Nephron (organoid): ENCODE data around the gene DGKZ.
A peak's percentile ranks its signal among the peaks of the same experiment; 100 is the strongest.

Experiments
- H3K27ac Mint-ChIP-seq, 3 experiments: 2 replicates each; pipeline ENCODE4 v1.8.0; 2020; ENCODE audit warnings: mixed read lengths in 3 of 3, mild to moderate bottlenecking in 2 of 3, moderate library complexity in 1 of 3
- H3K27me3 Mint-ChIP-seq: 2 replicates; pipeline ENCODE4 v1.8.0; 2021; ENCODE audit warnings: low read depth, mild to moderate bottlenecking, moderate library complexity, mixed read lengths
- H3K36me3 Mint-ChIP-seq: 2 replicates; pipeline ENCODE4 v1.8.0; 2020; ENCODE audit warnings: low read depth, mixed read lengths
- H3K4me1 Mint-ChIP-seq: 2 replicates; pipeline ENCODE4 v1.8.0; 2020; ENCODE audit warnings: mixed read lengths
- H3K4me3 Mint-ChIP-seq, 3 experiments: 2 replicates each; pipeline ENCODE4 v1.8.0; 2020; ENCODE audit warnings: mild to moderate bottlenecking in 3 of 3, mixed read lengths in 3 of 3, moderate library complexity in 2 of 3
- H3K9me3 Mint-ChIP-seq: 2 replicates; pipeline ENCODE4 v1.8.0; 2020; ENCODE audit warnings: mixed read lengths
- TF ChIP-seq, protein P1 (sequence below), 3 experiments: fragments of 200-600 bp; sonication (generic); IDR thresholded peaks; one replicate each; pipeline ENCODE4 v1.5.0; 2021; ENCODE audit warnings: antibody characterized with exemption in 3 of 3; ENCODE audit not compliant: unreplicated experiment in 3 of 3

DGKZ gene

DNA sequence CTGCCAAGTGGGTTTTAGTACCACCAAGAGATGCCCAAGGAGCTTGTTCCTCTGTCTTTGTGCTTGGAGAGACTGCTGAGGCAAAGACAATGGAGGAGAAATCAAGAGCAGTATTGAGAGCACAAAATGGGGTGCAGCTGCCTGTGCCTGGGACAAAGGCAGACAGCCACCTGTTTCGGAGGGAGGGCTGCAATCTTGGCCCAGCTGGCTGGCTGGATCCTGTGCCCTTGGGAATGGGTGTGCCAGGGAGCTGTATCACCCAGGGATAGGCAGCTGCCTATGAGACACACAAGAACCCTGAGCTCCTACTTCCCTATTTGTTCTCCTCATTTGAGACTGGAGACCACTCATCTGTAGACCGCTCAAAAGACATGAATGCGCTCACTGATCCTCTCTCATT is 67.6 kb downstream of the DGKZ start:
- no peak overlapping the region for H3K4me3 Mint-ChIP-seq
- TF ChIP-seq, protein P1, sequence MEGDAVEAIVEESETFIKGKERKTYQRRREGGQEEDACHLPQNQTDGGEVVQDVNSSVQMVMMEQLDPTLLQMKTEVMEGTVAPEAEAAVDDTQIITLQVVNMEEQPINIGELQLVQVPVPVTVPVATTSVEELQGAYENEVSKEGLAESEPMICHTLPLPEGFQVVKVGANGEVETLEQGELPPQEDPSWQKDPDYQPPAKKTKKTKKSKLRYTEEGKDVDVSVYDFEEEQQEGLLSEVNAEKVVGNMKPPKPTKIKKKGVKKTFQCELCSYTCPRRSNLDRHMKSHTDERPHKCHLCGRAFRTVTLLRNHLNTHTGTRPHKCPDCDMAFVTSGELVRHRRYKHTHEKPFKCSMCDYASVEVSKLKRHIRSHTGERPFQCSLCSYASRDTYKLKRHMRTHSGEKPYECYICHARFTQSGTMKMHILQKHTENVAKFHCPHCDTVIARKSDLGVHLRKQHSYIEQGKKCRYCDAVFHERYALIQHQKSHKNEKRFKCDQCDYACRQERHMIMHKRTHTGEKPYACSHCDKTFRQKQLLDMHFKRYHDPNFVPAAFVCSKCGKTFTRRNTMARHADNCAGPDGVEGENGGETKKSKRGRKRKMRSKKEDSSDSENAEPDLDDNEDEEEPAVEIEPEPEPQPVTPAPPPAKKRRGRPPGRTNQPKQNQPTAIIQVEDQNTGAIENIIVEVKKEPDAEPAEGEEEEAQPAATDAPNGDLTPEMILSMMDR (IDR thresholded peaks at IDR 0.05; ENCODE audit: unreplicated experiment in 3 of 3): no peak
- H3K9me3 Mint-ChIP-seq: no peaks in the 10 kb centered on the region
- H3K27ac Mint-ChIP-seq: peak overlapping the region in 1 of 3 experiments; percentile 24
- H3K36me3 Mint-ChIP-seq: peaks cover 43% of the 10 kb centered on the region
- H3K4me1 Mint-ChIP-seq: peaks cover 13% of the 10 kb centered on the region
- H3K27me3 Mint-ChIP-seq: no peaks in the 10 kb centered on the region

DNA sequence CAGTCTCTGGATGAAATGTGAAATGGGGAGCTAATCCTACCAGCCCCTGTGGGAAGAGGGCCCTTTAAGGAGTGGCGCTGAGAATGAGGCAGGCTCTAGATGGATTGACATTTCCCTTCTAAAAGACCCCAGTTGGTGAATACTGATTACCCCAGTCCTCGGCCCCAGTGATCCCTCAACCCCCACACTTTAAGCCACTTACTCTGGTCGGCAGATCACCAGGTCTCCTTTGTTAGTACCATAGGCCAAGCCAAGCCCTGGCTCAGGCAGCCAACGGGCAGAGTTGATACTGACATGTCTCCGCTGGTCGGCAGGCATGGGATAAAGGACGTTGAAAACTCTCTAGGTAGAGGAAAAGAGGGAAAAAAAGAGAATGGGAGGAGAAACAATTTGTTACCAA is 70.4 kb downstream of the DGKZ start:
- Mint-ChIP-seq H3K4me1 (peaks cover 13% of the 10 kb centered on the region), H3K36me3 (peaks cover 59% of the 10 kb centered on the region), H3K9me3 (no peaks in the 10 kb centered on the region), H3K4me3 (no peak overlapping the region), H3K27ac (peak overlapping the region in 1 of 3 experiments; percentile 9), H3K27me3 (no peaks in the 10 kb centered on the region)
- TF ChIP-seq, protein P1 (IDR thresholded peaks at IDR 0.05; ENCODE audit: unreplicated experiment in 3 of 3): no peak

DNA sequence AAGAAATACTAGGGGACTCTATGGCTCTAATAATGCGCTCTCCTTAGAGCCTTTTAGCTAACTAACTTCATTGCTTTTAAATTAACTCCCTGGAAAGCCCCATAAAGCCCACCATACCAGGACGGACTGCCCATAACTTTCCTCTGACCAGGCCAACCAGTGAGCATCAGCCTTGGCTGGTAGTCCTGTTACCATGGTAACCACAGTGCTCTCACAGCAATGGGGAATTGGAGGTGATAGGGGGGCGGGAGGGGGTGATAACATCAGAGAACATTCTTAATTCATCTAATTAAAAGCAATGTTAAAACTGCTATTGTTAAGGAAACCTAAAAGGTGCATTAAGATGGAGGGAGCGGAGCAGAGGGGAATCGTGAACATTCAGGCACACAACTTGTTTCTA is 71.5 kb downstream of the DGKZ start:
- no peak overlapping the region for H3K4me3 Mint-ChIP-seq
- no peak overlapping the region for H3K27ac Mint-ChIP-seq
- H3K4me1 Mint-ChIP-seq: peaks cover 13% of the 10 kb centered on the region
- peaks cover 60% of the 10 kb centered on the region for H3K36me3 Mint-ChIP-seq
- H3K27me3 Mint-ChIP-seq: no peaks in the 10 kb centered on the region
- TF ChIP-seq, protein P1 (IDR thresholded peaks at IDR 0.05; ENCODE audit: unreplicated experiment in 3 of 3): no peak
- no peaks in the 10 kb centered on the region for H3K9me3 Mint-ChIP-seq

DNA sequence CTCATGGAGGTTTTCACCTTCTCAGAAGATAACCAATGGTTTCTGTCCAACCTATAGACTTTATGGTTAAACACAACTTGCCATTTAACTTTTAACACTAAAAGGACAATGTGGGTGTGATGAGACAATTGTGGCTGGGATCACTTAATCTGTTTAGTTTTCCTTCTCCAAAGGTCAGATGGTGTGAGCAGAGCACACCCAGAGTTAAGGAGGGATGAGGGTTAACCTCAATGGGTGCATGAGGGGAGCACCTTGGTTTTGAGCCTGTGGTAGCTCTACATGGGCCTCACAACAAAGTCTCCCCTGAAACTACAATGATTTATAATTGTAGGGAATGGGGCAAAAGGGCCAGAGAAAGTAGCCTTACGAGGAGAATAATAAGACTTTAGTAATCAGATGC is 73.2 kb downstream of the DGKZ start:
- no peaks in the 10 kb centered on the region for H3K27me3 Mint-ChIP-seq
- peaks cover 5% of the 10 kb centered on the region for H3K4me1 Mint-ChIP-seq
- no peak overlapping the region for H3K27ac Mint-ChIP-seq
- TF ChIP-seq, protein P1 (IDR thresholded peaks at IDR 0.05; ENCODE audit: unreplicated experiment in 3 of 3): no peak
- no peak overlapping the region for H3K4me3 Mint-ChIP-seq
- H3K9me3 Mint-ChIP-seq: no peaks in the 10 kb centered on the region
- peaks cover 51% of the 10 kb centered on the region for H3K36me3 Mint-ChIP-seq

DNA sequence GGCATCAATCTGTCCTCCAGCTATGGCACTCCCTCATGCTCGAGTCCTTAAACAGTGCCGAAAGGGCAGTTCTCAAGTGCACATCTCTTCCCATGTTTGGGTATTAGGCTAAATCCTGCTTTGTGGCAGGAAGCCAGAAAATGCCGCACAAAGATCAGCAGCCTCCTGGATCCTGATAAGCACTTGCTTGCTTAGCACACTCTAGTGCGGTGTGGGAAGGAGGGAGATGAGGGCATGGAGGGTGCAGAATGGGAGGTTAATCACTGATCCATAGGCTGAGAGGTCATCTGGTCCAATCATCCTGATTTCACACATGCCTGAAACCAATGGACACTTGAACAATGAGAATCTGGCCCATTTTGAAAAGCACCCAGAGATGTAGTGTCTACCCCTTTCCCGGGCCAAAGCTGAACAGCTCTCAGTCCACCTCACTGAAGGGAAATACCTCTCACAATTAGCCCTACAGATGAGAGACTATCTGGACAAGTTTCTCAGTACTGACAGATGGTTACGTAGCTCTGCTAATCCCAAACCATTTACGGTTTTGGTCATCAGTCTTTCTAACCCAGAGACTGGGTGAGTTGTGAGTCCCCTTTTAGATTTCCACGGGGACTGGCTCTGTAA is 74.1 kb downstream of the DGKZ start:
- H3K4me1 Mint-ChIP-seq: peaks cover 5% of the 10 kb centered on the region
- TF ChIP-seq, protein P1 (IDR thresholded peaks at IDR 0.05; ENCODE audit: unreplicated experiment in 3 of 3): no peak
- H3K27me3 Mint-ChIP-seq: no peaks in the 10 kb centered on the region

DNA sequence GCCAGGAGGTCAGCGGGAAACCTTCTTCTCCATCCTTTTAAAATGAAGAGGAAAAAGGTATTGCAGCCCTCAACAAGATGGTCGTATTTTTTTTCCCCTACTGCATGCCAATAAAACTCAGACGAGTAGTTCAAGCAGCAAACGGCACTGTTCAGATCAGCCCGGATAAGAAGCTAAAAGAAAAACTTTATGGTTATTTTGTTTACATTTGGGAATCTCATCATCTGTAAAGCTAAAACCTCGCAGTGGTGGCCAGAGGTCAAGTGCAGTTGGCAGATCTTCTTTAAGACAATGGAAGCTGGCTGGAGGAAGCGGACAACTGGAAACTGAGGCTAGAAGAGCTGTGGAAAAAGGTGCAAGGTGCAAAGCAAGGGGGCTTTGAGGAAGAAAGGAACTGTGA is 75.3 kb downstream of the DGKZ start:
- Mint-ChIP-seq H3K27ac (no peak overlapping the region), H3K27me3 (no peaks in the 10 kb centered on the region), H3K4me1 (peaks cover 4% of the 10 kb centered on the region), H3K9me3 (no peaks in the 10 kb centered on the region), H3K4me3 (no peak overlapping the region), H3K36me3 (peaks cover 46% of the 10 kb centered on the region)
- TF ChIP-seq, protein P1 (IDR thresholded peaks at IDR 0.05; ENCODE audit: unreplicated experiment in 3 of 3): no peak

More for the DNA sequence above, 74.1 kb downstream of the DGKZ start:
- Mint-ChIP-seq H3K36me3 (peaks cover 45% of the 10 kb centered on the region), H3K9me3 (no peaks in the 10 kb centered on the region), H3K4me3 (no peak overlapping the region), H3K27ac (no peak overlapping the region)
